Measurements from ENCODE around the gene BZW1.

- TF ChIP-seq POLR2A (IDR thresholded peaks at IDR 0.05), result no peak
- no peak for TF ChIP-seq CTCF (IDR thresholded peaks at IDR 0.05)
- TF ChIP-seq POLR2AphosphoS5 (IDR thresholded peaks at IDR 0.05), result no peak
Measured at GRCh38 chr2:200796561-200796960, 15.1 kb upstream of the BZW1 start.
